Superior temporal gyrus (tissue), 1 donor: ENCODE data around the gene PRICKLE2.

Experiments
- DNase-seq: peaks from one replicate; pipeline ENCODE4 v3.0.0-alpha.2; 2016; ENCODE audit errors: extremely low spot score

The PRICKLE2 gene

GRCh38 chr3:64133987-64134386 lies 91.3 kb downstream of the PRICKLE2 start:
- DNase-seq = no peak

- no peak for DNase-seq
These were observed 92.0 kb downstream of the PRICKLE2 start for GRCh38 chr3:64133272-64133671.

DNA sequence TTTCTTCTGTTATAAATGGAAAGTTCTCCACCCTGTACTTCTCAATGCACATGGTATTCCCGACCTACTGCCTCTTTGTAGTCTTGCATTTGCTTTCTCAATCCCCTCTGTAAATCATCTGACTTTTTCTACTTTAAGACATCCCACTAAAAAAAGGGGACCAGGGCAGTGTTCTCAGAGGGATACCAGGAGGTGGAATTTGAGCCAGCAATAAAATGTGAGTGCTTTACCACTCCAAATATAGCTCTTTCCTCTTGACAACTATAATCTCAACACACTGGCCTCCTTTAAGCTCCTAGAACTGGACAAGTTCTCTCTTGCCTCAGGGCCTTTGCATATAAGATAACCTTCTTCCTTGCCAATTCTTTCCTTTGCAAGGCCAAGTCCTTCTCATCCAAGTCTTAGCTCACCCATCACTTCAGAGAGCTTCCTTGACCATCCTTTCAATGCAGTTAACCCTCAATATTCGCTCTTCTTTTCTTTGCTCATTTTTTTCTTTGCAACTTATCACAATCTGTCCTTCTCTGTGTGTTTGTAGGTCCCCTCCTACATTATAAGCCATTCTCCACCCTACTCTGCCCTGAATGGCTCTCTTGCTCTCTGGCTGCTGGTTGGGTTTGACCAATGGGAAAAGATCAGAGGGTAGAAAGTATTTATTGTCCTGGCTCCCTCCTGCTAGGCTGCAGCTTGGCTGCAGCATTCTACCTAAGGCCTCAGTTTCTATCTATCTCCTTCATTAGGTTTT lies 93.4 kb downstream of the PRICKLE2 start:
- no peak for DNase-seq

GRCh38 chr3:64130436-64130835 lies 94.8 kb downstream of the PRICKLE2 start:
- no peak for DNase-seq

- no peak for DNase-seq
These were observed 95.7 kb downstream of the PRICKLE2 start for GRCh38 chr3:64129581-64129980.

DNA sequence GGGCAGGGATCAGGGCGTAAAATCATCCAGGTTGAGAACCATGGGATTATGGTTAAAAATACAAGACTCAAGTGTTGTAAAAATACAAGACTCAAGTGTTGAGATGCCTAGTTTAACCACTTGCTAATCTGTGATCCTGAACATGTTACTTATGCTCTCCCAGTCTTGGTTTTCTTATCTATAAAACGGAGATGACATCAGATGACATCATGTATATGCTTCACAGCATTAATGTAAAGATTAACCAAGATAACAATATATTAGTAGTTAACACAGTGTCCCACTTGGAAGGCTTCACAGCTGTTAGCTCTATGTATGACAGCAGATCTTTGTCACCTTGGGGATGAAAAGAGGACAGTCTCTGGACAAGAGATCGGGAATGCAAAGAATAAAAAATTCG lies 96.2 kb downstream of the PRICKLE2 start:
- no peak for DNase-seq

- no peak for DNase-seq
These were observed 99.7 kb downstream of the PRICKLE2 start for GRCh38 chr3:64125561-64125960.

GRCh38 chr3:64123931-64124330 lies 101.3 kb downstream of the PRICKLE2 start:
- no peak for DNase-seq

- DNase-seq = no peak
These were observed 102.8 kb downstream of the PRICKLE2 start for GRCh38 chr3:64122476-64122875.

GRCh38 chr3:64121750-64122311 lies 103.4 kb downstream of the PRICKLE2 start:
- DNase-seq = no peak

DNA sequence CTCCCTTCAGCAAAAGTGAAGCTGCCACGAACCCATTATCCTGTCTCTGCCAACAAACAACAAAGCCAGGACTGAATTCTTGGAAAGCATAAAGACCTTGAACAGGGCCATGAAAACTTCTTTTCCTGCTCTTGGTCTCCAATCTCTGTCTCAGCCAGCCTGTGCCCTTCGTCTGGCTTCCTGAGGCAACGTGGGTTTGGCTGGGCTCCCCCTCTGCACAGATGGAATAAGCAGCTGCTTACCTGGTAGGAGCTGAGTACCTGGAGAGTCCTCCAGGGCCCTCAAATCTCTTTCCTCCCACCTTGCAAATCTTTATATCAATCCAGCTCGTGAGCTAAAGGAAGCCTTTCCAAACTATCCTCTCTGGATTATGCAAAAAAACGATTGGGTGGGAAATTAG lies 104.4 kb downstream of the PRICKLE2 start:
- no peak for DNase-seq

GRCh38 chr3:64117483-64117882 lies 107.8 kb downstream of the PRICKLE2 start:
- DNase-seq = no peak

- no peak for DNase-seq
These were observed 110.6 kb downstream of the PRICKLE2 start for GRCh38 chr3:64114651-64115050.

DNA sequence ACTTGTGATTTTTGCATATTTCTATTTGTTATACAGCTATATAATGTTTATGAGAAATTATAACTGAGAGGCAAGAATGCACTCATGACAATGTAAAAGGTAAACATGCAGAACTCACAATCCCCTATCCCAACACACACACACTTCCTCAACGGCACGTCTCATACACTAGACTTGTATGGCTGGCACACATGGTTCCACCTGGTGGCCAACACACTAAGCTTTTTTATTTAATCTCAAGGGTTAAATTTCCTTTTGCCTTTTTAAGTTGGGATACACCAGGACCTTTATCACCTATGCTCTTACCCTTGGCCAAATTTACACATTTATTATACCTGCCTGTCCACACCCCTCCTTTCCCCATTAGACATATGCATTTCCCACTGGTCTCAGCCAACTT lies 113.4 kb downstream of the PRICKLE2 start:
- DNase-seq = no peak

DNA sequence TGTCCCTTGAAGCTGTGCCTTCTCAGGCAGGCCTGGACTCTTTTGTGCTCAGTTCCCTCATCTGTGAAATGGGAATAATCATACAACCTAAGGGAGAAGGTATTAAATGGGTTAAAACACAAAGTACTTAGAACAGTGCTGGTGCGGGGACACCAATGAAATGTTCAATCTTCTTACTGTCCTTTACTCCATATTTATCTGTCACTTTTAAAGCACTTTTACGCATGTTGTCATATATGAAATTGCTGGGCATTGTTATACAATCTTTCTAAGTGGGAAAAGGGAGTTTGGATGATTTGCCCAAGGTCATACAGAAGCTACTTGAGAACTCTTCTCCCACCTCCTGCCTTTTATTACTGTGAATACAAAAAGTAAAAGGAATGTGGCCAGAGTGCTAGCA lies 114.2 kb downstream of the PRICKLE2 start:
- no peak for DNase-seq

- no peak for DNase-seq
These were observed 115.2 kb downstream of the PRICKLE2 start for GRCh38 chr3:64110071-64110470.

DNA sequence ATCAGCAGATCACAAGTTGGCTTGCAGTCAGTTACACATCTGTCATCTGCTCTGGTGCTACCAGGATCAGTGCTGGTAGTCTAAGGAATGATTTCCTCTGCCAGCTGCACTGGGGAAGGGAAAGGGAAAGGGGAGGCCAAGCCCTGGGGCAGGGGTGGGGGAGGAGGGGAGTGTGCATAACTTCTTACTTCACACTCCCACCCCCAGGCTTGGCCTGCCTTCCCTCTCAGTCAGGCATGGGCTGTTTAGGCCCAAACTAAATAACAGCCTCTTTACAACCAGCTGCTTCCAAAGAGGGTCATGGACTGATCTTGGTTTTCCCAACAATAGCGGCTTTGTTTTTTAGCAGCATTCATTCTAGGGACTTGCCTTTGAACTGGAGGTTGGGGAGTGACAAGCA lies 115.8 kb downstream of the PRICKLE2 start:
- DNase-seq = peak; percentile 83

- no peak for DNase-seq
These were observed 116.4 kb downstream of the PRICKLE2 start for GRCh38 chr3:64108784-64109317.

DNA sequence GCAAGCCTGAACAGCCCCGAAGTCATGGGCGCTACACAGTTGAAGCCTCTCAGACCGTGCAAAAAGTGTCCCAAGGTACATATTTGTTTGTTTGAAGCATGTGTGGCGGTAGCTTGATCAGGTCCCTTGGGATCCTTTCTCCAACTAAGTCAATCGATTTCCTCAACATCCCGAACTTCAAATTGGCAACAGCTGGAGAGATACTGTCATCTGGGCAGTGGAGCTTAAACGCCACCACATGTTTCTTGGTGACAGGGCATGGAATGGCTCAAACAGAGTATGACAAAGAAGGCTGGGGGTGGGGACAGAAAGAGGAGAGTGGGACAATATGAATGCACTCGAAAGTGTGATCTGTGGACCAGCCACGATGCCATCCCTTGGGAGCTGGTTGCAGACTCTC lies 117.0 kb downstream of the PRICKLE2 start:
- DNase-seq = no peak

DNA sequence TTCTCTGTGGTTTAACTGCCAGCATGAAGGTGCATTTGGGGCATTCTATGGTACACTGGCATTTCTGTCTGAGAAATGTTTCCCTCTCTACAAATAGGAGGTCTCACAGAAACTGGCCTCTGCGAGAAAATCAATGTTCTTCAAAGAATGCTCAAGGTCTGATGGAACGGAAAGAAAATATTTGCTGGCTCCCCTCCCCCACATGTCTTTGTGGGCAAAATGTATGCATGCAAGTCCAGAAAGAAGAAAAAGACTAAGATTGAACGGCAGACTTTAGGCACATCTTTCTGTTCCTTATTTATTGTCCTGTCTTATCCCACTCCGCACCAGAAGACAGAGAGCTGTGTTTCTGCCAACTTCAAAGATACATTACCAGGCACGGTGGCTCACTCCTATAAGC lies 118.1 kb downstream of the PRICKLE2 start:
- no peak for DNase-seq

GRCh38 chr3:64105816-64106215 lies 119.5 kb downstream of the PRICKLE2 start:
- no peak for DNase-seq

- DNase-seq = no peak
These were observed 120.6 kb downstream of the PRICKLE2 start for GRCh38 chr3:64104691-64105111.

- DNase-seq = no peak
These were observed 121.3 kb downstream of the PRICKLE2 start for GRCh38 chr3:64104006-64104405.
